Fibroblast of mammary gland (primary cell): ENCODE data around the gene PRKCB.

Source experiments
- DNase-seq: peaks from one replicate; pipeline ENCODE4 v3.0.0-alpha.2; 2010; ENCODE audit warnings: low read depth
- H3K4me3 ChIP-seq: 2 replicates; pipeline ENCODE4 v1.5.1; 2011; ENCODE audit warnings: low read depth, mild to moderate bottlenecking, low read length, moderate library complexity; ENCODE audit not compliant: control insufficient read depth
- CTCF ChIP-seq: conservative IDR thresholded peaks from 2 replicates; pipeline ENCODE4 v1.5.1; 2011; ENCODE audit warnings: low read depth, low read length, inconsistent platforms; ENCODE audit not compliant: control insufficient read depth, insufficient read depth

PRKCB gene

GRCh38 chr16:24204150-24204665 is 368.4 kb downstream of the PRKCB start:
- DNase-seq, result no peak
- no peak for TF ChIP-seq CTCF
- H3K4me3 ChIP-seq, result no peak overlapping the region

GRCh38 chr16:24206926-24207325 is 371.1 kb downstream of the PRKCB start:
- no peak overlapping the region for H3K4me3 ChIP-seq
- DNase-seq, result no peak
- TF ChIP-seq CTCF, result no peak

- no peak for TF ChIP-seq CTCF
- no peak overlapping the region for H3K4me3 ChIP-seq
- no peak for DNase-seq
These were observed 372.9 kb downstream of the PRKCB start for GRCh38 chr16:24208710-24209109.

GRCh38 chr16:24214992-24215391 is 379.2 kb downstream of the PRKCB start:
- no peak overlapping the region for H3K4me3 ChIP-seq
- DNase-seq, result no peak
- TF ChIP-seq CTCF, result no peak

GRCh38 chr16:24216961-24217360 is 381.2 kb downstream of the PRKCB start:
- no peak for TF ChIP-seq CTCF
- no peak for DNase-seq
- no peak overlapping the region for H3K4me3 ChIP-seq

- DNase-seq, result no peak
- no peak for TF ChIP-seq CTCF
These were observed 381.7 kb downstream of the PRKCB start for GRCh38 chr16:24217461-24217860.

GRCh38 chr16:24218299-24218698 is 382.5 kb downstream of the PRKCB start:
- no peak overlapping the region for H3K4me3 ChIP-seq
- no peak for TF ChIP-seq CTCF
- DNase-seq, result no peak

More at GRCh38 chr16:24217461-24217860, 381.7 kb downstream of the PRKCB start:
- no peak overlapping the region for H3K4me3 ChIP-seq
